Activated naive CD4-positive, alpha-beta T cell (primary cell): Measurements from ENCODE around the gene RBFOX2.
"Not testable (repeated sequence)": the region's sequence is repeated elsewhere in the genome, so short reads cannot be mapped to it uniquely, and the experiment has no call there.

Experiments
- DNase-seq, 4 experiments: peaks; one replicate each; lab custom pipeline; 2025; lab: John Stamatoyannopoulos, UW

RBFOX2 gene

DNA sequence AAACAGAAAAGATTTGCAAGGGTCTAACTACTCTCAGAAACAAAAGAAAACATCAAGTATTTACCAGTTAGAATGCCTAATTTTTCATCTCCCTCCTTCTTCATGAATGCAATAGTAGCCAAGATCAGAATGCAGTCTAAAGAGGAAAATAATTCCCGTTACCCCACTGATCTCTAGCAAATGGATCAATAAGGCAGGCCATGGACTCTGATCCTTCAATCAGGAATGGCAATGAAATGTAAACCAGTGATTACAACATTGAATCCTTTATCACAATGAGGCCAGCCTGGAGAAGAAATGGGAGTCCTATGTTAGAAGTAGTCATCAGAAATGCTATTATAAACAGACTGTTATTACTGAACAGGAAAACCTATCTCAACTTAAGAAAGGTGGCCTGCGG lies 204.4 kb downstream of the RBFOX2 start:
- no peak for DNase-seq

DNA sequence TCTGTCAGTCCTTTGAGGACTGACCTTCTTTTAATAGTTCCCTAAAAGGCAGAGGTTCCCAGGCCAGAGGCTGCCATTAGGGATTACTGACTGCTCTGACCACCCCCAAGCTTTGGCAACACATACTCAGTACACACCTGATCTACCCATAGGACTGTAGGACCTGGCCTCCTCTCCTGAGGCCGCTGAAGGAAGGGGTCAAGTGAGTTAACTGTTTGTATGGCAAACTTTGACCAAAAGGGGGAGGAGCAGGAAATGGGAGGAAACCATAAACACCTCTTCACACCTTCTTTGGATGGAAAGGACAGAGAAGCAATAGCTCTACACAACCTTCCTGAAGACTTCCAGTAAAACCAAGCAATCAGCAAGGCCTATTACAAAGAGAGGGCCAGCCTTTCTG lies 207.0 kb downstream of the RBFOX2 start:
- no peak for DNase-seq

DNA sequence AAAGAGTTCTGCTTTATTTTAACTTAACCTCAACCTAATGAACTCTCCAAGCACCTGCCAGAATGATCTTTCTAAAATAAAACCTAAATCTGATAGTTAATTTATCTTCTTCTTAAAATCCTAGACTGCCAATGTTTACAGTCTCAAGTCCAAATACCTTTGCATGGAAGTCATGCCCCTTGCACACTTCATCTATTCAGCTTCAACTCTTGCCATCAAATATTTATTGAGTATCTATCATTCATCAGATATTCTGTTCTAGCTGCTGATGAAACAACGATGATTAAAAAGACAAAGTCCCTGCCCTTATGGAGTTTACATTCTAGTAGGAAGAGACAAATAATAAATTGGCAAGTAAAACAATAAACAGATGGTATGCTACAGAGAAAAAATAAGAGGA lies 209.2 kb downstream of the RBFOX2 start:
- DNase-seq: no peak

DNA sequence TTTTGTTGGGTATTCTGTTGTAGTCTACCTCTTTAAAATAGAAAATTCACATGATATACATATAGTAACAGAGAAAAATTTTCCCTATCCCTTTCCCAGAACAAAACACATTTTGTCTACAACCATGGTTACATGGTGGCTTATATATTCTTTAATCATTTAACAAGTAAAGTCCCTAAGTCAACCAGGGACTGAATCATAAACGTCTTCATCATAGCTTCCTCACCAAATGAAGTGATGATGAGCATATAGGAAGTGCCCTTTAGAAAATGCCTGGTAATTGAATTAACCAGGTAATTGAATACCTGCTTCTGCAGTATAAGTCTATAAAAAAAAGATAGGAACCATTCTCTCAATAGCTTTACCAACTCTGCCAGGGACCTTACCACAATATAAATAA lies 209.7 kb downstream of the RBFOX2 start:
- no peak for DNase-seq

DNA sequence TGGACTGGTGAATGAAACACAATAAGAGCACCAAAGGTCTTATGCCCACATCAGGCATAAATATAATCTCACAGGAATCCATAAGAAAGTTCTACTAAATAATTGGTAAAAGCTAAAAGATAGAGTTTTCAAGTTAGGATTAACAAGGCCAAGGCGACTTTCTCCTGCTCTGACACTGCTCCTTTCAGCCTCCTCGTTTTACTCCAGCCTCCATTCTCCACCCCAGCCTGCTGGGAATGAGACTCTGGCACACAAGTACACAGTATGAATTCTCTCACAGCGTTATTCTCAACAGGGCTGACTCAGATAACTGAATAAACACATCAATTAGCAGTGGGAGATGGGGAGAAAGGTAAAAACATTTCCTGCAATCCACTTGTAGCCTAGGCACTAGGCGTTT lies 216.0 kb downstream of the RBFOX2 start:
- DNase-seq: no peak

DNA sequence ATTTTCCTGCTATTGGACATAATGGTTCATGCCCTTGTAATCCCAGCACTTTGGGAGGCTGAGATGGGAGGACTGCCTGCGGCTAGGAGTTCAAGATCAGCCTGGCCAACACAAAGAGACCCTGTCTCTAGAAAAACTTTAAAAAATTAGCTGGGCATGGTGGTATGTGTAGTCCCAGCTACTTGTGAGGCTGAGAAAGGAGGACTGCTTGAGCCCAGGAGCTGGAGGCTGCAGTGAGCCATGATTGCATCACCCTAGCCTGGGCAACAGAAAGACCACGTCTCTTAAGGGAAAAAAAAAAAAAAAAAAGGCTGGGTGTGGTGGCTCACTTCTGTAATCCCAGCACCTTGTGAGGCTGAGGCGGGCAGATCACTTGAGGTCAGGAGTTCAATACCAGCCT lies 217.0 kb downstream of the RBFOX2 start:
- DNase-seq: no peak

DNA sequence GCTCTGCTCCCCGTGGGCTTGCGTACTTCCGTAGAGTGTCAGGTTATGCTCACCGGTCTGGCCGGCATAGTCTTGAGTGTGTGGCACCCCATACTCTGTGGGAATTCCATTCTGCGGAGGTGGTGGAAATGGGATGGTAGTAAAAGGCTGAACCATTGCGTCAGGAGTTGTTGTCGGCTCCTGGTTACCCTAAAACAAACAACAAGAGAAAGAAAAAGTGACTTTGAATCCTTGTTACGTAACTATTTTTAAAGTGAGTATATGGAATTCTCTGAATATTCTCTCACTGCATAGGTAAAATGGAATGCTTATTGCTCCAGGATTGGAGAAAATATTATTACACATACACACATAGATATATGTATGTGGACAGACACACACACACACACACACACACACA lies 218.8 kb downstream of the RBFOX2 start:
- no peak for DNase-seq

DNA sequence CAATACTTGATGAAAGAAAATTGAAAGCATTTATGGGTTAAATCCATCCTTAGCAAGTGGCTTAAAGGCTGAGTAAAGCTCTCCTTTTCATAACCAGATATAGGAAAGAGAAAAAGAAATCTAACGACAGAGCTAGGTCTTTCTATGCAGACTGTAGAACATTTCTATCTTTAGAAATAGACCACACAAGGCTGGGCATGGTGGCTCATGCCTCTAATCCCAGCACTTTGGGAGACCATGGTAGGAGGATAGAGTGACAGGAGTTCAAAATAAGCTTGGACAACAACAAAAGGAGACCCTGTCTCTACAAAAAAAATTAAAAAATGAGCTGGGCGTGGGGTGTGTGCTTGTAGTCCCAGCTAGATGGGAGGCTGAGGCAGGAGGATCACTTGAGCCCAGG lies 220.2 kb downstream of the RBFOX2 start:
- DNase-seq: no peak

DNA sequence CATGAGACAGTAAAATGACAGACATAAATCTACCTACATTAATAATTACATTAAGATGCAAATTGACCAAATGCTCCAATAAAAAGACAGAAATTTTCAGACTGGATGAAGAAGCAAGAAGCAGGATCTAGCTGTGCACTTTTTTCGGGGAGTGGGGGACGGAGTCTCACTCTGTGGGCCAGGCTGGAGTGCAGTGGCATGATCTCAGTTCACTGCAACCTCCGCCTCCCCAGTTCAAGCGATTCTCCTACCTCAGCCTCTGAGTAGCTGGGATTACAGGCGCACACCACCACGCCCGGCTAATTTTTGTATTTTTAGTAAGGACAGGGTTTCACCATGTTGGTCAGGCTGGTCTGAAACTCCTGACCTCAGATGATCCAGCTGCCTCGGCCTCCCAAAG lies 222.0 kb downstream of the RBFOX2 start:
- not testable (repeated sequence) for DNase-seq

DNA sequence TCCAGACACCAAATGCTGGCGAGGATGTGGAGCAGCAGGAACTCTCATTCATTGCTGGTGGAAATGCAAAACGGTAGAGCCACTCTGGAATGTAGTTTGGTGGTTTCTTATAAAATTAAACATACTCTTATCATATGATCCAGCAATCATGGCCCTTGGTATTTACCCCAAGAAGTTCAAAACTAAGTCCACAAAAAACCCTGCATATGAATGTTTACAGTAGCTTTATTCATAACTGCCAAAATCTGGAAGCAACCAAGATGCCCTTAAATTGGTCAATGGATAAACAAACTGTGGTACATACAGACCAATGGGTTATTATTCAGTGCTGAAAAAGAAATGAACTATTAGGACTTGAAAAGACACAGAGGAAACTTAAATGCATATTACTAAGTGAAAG lies 223.2 kb downstream of the RBFOX2 start:
- no peak for DNase-seq

DNA sequence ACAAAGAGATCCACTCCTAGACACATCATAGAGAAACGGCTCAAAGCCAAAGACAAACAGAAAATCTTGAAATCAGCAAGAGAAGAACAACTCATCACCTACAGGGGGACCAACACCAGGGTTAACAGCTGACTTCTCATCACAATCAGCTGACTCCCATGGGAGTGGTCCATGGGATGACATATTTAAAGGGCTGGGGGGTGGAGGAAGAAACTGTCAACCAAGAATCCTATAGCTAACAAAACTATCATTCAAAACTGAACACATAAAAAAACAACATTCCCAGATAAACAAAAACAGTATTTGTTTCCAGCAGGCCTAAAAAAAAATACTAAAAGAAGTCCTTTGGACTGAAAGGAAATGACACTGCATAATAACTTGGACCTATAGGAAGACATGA lies 224.2 kb downstream of the RBFOX2 start:
- no peak for DNase-seq

DNA sequence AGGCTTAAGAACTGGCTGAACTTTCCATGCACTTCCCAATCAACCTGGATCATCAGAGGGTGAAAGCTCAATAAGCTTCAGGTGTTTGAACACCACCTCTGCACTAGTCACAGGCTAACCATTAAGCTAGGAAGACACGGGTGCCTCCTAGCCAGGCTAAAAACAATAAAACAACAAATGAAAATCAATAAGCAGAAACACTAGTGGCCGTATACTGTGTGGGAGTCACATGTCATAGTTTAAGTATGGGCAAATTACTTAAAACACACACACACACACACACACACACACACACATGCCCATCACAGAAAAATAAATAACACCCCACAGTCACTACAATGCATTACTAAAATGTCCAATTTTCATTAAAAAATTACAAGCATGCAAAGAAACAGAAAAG lies 225.7 kb downstream of the RBFOX2 start:
- DNase-seq: no peak

DNA sequence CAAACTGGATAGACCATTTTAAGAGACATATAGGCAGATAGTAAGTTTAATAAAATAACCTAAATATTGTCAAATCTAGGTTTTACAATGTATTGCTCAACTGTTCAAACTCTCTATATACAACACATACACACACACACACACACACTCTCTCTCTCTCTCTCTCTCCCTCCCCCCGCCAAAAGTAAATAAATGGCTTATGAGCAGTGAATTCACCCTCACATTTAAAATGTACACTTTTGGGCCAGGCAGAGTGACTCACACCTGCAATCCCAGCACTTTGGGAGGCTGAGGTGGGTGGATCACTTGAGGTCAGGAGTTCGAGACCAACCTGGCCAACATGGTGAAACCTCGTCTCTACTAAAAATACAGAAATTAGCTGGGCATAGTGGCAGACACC lies 227.3 kb downstream of the RBFOX2 start:
- not testable (repeated sequence) for DNase-seq

DNA sequence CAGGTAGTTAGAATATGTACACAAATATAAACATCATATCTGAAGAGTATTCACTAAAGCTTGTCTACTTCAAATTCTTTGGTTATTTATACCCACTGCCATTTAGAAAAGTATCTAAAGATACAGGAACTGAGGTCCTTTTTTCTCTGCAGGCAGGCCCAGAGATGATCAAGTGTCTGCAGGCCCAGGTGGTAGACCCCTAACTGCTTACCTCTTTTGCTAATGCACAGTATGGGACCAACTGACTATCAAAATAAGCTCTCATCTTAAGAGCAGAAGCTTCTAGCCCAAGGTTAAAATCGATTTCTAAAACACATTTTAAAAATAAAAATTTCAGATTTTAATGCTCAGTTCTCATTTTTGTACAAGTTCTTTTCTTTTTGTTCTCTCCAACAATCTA lies 229.5 kb downstream of the RBFOX2 start:
- DNase-seq: no peak

DNA sequence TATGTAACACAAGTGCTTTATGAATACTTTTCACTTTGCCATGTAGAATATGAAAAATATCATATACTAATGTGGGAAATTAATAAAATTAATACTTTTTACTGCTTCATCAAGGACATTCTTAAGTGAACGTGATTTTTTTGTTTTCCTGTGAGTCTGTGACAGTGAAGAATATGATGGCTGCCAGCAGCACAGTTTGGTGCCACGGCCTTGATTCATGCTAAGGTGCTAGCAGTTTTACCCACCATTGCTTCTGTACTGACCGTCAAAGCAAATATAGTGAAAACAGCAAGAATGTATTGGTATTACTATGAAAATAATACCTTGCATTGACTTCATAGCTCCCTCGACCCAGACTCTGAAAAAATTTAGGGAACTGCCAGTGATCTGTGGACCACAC lies 231.2 kb downstream of the RBFOX2 start:
- no peak for DNase-seq

DNA sequence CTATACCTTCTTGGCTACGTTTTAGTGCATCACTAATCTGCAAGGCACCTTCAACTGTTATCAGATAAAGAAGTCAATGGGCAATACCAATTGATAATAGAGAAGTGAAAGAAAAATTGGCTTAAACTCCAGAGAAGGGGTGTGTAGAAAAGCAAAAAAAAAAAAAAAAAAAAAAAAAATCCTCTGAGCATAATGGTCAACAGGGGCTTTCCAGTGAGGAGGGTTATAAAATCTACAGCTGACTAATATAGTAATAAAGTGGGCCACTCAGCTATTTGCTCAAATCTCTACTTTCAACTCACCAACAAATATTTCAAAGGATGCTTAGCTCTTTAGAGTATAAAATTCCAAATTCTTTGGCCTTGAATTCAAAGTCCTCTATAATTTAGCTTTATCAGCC lies 233.1 kb downstream of the RBFOX2 start:
- DNase-seq: no peak

DNA sequence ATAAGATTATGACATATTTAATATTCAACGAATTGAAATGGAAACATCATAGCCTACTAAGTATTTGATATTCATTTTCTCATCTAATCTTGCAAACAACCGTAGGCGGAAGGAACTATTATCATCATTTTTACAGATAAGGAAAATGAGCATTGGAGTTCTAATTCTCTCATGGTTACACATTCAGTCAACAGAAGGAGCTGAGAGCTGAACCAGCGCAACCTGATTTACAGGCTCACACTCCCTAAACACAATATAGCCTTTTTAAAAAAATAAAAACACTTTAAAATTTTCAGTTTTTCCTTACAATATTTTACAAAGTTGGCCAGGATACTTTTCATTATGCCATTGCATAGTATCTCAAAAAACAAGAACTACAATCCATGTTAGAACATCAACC lies 236.1 kb downstream of the RBFOX2 start:
- DNase-seq: no peak

DNA sequence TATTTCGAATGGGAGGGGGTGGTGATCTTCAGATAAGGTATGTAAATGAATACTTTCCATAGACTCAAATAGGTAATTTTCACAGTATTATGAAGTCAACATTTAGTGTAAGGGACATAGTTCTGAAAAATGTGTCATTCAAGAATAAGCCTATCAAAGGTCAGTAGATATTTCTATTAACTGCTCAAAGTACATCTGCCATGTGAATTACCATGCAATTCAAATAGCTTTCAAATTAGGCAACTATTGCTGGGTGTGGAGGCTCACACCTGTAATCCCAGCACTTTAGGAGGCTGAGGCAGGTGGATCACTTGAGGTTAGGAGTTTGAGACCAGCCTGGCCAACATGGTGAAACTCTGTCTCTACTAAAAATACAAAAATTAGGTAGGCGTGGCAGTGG lies 236.8 kb downstream of the RBFOX2 start:
- DNase-seq: not testable (repeated sequence)

DNA sequence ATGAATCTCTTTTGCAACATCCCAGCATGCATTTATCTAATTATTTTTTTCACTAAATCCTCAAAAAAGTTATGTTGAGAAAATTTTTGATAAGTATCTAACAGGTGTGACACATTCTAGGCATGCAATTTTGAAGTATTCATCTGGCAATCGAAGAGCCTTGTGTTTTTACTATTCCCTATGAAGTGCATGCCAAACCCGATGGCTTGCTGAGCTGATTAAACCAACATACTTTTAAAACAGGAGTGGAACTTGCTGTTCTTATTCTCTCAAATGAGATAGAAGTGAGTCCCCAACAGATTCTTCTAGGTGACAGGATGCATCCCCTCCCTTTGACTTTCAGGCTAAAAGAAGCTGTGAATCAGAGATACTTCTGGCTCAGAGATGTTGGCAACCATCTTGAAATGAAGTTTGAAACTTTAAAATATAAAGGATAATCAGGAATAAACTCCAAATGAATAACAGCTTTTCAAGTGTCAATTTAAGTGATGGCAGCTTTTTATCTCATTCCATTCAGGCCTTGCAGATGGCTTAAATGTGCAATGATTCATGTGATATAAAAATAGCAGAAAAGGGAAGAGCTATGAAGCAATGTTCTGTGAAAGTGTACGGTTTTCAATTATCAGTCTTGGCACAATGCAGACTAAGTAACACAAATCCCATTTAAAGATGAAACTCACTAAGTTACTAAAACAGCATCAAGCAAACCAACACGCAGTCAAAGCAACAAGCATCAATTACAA lies 243.3 kb downstream of the RBFOX2 start:
- DNase-seq: no peak

DNA sequence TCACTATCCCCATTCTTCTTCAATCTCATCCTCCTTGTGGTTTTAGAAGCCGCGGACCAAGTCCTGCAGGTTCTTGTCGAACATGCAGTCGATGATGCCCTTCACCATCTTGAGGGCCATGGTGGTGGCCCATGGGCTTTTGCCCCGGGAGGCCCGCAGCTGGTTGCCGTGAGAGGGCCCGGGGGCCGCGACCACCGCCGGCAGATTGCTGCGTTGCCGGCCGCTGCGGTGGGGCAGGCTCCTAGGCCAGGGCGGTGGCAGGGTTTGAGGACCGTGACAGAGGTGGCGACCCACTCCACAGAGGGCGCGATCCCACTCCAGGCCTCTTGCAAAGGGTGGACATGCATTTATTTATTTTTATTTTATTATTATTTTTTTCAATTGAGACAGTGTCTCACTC lies 244.0 kb downstream of the RBFOX2 start:
- no peak for DNase-seq

DNA sequence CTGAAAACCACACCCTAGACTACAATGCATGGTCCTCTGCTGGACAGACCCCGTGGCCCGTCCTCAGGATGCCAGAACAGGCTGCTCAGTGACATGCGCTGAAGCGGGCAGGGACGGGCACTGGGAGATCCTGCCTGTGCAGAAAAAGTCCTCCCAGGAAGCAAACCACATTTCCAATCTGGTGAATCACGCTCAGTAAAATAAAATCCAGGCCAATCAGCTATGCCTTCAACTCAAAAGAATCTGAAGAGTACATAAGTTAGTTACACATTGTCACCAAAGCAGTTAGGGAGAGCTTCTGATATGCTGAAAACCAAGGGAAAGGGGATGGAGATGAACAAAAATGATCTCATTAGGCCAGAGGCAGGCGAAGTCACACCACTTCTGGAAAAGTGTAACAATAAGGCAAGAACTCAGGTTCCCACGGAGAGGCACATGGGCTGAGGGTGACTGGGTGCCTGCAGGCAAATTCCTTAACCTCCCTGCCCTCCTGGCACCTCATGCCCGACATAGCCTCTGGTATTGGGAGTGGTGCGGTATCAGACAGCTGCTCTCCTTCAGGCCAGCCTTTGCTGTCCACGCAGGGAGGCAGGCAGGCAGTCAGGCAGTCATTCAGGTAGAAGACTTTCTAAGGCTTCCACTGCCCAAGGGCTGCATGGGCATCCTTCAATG lies 244.5 kb downstream of the RBFOX2 start:
- DNase-seq: no peak

DNA sequence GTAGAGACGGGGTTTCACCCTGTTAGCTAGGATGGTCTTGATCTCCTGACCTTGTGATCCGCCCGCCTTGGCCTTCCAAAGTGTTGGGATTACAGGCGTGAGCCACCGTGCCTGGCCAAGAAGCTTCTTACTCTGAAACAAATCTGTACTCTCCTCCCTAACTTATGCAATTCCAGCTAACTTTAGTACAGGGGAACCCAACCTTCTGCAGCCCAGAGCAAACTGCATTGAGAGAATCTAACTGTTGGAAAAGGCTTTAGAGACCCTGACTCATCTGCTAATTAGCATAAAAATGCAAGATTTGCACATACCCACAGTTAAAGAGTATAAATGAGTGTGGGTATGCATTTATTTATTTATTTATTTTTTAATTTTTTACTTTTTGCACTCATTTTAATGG lies 246.1 kb downstream of the RBFOX2 start:
- DNase-seq: no peak

DNA sequence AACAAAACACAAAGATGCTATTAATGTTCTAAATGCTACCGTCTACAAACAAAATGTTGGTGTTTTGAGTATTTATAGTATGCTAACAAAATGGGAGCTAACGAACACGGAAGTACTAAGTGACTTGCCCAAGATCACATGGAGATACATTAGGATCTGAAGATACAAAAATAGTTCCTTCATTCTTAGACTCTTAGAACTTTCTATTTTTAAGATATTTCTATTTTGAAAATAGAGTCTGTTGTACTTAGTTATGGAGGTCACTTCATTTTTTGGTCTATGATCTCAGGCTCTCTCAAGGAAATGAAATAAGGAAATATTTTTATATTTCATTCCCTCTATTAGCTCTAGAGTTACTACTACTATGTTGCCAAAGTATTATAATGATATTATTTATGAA lies 246.7 kb downstream of the RBFOX2 start:
- DNase-seq: no peak
